Umbilical cord (tissue), 2 donors: Measurements from ENCODE around the gene FPR3. TPM values are rescaled to one million over a fixed set of nuclear protein-coding genes. Genes with fewer than 3 reads are reported as not detected.
"Not testable (repeated sequence)": the region's sequence is repeated elsewhere in the genome, so short reads cannot be mapped to it uniquely, and the experiment has no call there.

Experiments
- DNase-seq: peaks from one replicate; pipeline ENCODE4 v3.0.0-alpha.2; 2015; ENCODE audit warnings: low spot score
- total RNA-seq: library from RNA; depleted of rRNA; stranded (reverse); fragments of >200 nt; gene quantifications from one replicate; pipeline ENCODE4 v1.2.3, GENCODE V29; 2014; ENCODE audit warnings: low replicate concordance; ENCODE audit not compliant: insufficient read depth

Gene FPR3
- total RNA-seq, 1 donor from 2014 or later, result 2.6 TPM

DNA sequence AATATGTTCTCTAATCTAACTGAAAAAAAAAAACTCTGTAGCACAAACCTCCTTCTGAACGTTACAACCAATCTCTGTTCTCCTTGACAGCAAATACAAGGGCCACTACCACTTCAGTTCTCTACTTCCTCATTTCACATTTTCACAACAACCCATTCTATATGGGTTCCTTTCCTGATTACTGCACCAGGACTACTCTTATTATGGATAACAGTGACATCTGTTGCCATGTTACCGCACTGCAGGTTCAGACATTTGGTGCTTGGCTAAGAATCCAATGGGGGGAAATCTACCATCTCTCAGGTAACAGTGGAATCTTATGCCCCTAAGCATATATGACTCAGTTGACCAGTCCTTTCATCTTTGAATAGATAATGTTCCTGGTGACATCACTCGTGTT, 11.6 kb upstream of the FPR3 start:
- DNase-seq, result peak; percentile 28

DNA sequence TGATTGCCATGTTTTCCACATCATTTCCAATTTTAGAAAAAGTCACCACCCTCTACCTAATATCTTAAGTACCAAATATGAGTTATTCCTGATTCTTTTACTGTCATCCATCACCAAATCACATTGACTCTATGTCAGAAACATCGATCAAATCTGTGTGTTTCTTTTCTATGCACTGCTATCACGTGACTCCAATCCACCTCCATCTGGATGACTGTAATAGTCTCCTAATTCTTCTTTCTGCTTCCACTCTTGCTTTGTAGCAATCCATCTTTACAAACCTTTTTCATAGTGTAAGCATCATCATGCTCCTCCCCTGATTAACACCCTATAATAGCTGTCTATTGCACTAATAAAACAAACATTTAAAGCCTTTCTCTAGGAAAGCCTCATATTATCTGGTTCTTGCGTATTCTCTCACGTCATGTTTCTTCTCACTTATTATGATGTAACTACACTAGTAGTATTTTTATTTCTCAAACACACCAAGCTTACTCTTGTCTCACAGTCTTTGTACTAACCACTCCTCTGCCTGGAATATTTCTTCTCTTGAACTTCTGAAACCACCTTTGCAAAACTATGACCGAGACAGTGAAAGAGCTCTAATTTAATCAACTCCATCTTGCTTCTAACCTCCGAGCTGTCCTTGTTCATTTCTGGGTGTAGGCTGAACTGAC, 10.7 kb upstream of the FPR3 start:
- no peak for DNase-seq

DNA sequence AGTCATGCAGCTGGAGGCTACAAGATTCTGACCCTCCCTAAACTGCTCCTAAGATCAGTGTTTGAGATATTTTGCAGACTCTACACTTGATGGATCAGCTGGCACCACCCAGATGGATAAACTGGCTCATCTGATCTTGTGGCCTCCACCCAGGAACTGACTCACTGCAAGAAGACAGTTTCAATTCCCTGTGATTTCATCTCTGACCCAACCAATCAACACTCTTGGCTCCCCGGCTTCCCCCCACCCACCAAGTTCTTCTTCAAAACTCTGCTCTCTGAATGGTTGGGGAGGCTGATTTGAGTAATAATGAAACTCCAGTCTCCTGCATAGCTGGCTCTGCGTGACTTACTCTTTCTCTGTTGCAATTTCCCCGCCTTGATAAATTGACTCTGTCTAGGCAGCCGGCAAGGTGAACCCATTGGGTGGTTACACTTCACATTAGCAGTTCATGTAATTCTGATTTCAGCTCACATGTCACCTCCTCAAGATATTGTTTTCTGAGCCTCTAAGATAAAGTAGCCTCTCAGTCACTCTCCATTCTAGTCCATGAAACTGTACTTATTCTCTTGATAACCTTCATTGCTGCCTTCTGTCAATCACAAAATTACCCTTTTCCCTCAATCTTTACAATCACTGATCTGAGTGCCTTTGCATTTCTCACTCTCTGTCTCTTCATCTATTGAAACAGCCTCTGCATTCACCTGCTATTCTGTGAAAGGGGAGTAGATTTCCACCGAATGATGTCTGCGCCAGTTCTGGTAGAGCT, 9.9 kb upstream of the FPR3 start:
- DNase-seq, result peak; percentile 86

DNA sequence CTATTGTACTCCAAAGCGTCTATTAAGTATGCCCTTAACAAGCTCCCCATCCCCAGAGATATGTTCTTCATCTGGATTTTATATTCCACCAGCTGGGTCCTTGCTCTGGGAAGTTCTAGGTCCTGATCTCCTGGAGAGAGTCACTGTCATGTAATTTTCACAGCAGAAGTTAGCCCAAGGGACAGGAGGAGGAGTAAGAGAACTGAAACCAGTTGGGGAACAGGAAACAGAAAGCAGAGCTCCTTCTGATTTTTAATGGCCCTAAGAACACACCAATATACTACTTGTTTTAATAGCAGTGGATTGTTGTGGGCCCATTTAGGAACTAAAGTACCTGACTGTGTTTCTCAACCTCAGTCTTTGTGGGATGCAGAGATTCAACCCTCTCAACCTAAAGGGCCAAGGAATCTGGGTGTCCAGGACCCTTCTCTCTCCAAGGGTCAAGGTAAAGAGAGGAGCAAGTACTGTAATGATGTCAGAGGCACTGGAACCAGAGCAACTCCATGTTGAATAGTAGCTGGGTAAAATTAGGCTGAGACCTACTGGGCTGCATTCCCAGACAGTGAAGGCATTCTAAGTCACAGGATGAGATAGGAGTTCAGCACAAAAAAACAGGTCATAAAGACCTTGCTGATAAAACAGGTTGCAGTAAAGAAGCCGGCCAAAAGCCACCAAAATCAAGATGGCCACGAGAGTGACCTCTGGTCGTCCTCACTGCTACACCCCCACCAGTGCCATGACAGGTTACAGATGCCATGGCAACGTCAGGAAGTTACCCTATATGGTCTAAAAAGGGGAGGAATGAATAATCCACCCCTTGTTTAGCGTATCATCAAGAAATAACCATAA, 8.1 kb upstream of the FPR3 start:
- DNase-seq, result no peak

DNA sequence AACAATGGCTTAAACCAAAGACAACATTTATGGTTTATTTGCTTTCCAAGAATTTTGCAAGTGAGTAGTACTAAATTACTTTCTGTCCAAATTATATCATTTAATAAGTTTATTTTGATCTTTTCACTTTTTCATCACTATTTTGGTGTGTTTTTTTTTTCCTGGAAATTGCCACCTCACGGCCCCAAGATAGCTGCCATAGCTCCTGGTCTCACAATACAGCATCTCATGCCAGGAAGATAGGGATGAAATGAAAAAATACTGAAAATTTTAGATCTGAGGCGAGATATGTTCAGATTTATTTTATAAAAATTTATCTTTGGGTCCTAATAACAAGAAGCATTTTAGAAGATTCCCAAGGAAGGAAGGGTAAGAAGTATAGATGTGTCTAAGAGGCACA, 6.9 kb upstream of the FPR3 start:
- DNase-seq, result no peak

DNA sequence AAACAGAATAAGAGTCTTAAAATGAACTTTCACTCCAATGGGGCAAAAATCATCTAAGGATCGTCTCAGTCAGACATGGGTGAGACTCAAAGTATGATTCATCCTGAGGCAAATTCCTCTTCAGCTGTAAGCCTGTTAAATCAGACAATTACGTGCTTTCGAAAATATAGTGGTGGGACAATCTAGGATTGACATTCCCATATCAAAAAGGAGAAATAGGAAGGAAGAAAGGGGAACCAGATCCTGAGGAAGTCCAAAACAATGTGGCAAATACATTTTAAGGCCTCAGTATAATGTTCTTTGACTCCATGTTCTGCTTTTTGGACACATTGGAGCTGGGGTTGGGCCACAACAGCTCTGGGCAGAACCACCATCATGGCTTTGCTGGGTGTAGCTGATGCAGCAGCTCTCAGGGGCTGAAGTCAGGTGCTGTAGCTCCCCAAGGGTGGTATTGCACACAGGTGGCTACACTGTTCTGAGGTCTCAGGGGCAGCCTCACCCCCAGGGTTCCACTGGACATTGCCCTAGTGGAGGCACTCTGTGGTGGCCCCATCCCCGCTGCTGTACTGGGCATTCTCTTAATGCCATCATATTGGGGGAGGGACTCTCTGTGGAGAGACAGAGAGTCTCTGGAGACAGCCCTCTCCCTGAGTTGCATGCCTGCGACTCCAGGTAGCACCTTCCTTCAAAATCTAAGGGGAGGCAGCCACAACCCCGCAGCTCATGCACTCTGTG, 5.7 kb upstream of the FPR3 start:
- no peak for DNase-seq

DNA sequence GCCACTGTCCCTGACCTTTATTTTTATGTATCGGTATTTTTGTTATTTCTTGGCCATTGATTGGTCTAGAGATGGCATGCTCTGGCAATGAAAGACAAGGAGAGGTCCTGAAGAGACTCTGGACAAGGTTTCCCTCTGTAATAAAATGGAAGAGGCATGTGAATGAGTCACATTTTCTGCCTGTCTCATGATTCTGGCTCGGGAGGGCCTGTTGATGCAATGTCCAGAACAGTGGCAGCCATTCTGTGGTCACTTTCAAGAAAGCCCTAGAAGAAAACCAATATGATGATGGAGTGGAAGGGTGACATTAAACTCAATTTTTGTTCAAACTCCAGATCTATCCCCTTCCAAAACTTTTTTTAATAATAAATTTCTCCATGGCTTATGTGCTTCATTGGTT, 2.0 kb upstream of the FPR3 start:
- no peak for DNase-seq

DNA sequence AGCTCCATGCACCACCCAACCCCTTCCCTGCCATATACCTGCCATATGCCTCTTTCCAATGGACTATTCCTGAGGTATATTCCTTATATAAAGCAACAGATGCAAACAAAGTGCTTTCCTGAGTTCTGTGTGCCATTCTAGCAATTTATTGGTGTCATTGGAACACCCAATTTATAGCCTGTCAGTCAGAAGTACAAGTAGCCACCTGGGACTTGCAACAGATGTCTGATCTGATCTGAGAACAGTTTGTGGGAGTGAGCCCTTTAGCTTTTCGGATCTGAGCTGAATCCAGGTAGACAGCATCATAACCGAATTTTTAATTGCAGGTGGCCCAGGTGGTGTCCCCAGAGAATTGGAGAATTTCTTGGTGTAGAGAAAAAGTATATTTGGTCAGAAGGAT, 963 bp upstream of the FPR3 start:
- no peak for DNase-seq

DNA sequence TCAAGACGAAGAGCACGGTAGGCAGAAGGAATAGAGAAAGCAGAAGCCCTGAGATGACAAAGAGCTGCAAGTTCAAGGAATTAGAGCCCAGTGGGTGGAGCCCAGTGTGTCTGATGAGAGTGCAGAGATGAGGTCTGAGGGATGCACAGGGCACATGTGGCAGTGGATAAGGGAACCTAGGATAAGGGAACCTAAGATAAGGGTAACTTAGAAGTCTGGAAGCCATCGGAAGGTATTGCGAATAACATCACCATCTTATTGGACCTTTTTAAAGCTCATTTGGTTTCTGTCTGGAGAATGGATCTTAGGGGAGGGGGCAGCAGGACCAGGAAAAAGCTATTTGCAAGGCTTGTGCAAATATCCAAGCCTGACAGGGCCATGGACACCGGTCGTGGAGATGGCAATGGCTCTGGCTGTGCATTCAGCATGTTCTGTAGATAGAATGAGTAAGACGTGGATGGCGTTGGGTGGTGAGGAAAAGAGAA, 1.3 kb downstream of the FPR3 start:
- no peak for DNase-seq

DNA sequence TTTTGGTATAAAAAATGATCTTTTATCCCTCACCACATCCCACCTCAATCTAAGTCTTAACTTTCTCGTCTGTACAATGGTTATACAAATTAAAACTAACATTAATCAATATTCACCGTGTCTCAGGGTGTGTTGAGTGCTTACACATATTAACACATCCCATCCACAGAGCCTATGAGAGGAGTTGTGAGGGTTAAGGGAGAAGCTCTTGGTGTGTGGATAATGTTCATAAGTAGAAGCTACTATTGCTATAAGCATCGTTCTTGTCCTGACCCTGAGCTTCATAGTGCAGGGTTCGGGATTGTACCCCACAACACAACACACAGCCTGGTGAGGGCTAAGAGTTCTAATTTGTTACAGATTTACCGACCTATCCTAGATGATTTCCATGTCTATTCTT, 2.5 kb downstream of the FPR3 start:
- no peak for DNase-seq

DNA sequence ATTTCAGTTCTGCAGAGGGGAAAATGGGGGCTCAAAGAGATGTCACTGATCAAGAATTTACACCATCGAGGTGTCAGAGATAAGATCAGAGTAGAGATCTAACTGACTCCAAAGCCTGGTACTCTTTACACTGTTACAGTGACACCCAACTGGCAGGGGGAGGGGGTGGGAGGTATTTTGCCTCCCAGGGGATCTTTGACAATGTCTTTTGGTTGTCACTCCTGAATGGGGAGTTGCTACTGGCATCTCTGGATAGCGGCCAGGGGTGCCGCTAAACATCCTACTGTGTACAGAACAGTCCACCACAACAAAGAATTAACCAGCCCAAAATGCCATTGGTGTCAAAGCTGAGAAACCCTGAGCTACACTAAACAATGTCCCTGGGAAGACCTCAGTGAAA, 3.1 kb downstream of the FPR3 start:
- no peak for DNase-seq

DNA sequence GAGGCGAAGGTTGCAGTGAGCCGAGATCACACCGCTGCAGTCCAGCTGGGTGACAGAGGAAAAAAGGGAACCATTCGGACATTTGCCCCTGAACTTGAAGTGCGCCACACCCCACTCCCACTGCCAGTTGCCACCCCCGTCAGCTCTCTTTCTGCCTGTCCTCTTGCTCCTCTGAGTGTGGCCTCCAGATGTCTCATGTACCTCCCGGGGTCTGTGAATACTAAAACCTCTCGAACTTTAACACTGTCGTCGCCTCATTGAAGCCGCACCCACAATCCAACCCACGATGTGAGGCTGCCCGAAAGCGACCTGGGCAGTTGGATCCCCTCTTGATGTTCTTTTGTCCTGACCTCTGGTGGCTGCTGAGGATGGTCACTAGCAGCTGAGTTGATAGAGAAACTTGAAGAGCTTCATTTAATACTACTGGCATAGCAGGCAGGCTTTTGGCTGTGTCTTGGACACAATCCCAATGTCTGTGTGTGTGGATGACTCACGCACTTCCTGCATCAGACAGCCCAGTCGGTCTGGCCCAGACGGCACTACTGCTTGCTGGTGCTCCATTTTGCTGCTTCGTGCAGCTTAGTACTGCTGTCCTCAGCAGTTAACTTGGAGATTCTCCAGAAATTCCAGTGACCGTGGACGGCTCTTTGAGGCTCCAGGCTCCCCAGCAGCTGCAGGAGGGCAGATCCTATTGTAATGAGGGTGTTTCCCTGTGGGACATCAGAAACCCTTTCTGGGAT, 4.2 kb downstream of the FPR3 start:
- peak; percentile 96 for DNase-seq

DNA sequence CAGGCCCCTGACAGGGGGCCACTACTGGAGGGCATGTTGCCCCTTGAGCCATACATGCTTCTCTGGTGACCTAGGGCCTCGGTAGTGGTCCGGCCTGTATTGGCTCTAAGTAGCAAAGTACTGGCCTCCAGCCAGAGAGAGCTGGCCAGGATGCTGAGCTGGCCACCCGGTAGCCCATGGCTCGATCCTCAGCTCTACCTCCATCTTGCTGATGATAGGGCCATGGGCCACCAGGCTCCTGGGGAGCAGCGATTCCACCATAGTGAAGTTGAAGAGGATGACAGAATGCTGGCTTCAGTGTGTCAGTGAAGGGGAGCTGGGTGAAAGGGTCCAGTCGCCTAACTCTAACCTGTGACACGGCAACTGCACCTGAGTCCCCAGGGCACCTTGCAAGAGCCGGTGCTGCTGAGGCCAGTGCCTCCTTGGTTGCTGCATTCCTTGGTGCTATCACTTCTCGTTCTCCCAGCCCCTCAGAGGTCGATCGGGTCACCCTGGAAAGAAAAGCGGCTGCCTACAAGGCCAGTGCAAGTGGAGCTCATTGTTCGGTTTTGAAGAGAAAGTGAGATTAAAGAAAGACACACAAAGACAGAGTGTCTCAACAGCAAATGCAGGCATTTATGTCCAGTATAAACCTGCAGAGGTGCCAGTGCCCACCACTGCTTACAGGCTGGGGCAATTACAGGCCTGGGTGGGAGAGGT, 5.0 kb downstream of the FPR3 start:
- DNase-seq, result no peak

DNA sequence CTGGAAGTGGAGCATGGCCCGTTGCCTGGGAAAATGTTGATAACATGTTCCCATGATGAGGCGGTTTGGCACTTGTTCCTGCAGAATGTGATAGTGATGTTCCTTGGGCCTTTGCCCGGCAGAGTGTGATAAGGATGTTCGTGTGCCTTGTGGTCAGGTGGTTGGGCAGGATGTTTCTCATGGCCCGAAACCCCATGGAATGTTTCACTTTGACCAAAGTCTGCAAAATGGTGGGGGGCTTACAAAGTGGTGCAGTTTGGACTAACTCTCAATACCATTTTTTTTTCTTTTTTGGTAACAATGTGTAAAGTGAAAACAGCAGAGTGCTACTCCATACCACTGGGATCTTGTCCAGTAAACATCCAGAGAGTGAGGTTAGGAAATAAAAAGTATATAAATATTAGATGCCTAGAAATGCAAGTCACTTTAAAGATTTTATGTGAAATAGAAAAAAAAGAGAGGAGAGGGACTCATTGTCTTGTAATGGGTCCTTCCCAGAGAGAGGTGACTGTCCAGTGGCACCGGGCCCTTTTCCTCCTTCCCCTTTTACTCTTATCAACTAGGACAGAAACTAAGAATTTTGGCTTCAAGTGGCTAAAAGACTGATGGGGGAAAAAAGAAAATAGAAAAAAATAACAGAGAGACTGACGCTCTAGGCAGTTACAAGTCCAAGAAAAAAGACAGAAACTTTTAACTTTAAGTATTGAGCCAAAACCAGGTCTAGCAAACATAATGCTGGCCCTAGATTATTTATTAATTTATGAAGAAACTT, 5.7 kb downstream of the FPR3 start:
- peak; percentile 83 for DNase-seq

DNA sequence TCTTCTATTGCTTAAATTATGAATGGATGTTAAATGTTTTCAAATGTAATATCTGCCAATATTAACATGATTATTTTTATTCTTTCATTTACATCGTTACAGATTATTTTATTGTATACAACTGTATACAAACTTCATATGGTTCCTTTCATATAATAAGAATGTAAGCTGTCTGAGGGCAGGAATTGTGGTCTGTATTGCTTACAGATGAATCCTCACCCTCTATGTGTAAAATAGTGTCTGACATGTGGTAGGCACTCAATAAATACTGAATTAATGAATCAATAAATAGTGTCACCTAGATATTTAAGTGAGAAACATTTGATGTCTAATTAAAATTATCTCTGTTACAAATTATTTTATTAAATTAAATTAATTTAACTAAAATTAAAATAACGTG, 7.8 kb downstream of the FPR3 start:
- no peak for DNase-seq

DNA sequence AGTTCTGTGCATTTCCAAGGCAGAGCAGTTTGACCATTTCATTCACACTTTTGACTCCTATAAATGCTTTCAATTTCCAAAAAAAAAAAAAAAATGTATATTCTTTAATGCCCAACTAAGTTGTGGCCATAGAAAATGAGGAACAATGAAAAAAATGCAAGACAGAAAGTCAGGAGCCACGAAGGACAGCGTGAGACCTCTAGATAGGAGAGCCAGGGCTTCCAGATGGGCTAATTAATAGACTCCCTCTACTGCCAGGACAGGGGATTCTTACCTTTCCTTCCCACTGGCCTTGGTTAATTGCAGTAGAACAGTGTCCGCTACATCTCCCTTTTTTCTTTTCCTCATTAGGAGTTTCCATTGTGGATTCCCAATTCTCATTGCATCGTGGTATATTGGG, 8.6 kb downstream of the FPR3 start:
- DNase-seq, result no peak

DNA sequence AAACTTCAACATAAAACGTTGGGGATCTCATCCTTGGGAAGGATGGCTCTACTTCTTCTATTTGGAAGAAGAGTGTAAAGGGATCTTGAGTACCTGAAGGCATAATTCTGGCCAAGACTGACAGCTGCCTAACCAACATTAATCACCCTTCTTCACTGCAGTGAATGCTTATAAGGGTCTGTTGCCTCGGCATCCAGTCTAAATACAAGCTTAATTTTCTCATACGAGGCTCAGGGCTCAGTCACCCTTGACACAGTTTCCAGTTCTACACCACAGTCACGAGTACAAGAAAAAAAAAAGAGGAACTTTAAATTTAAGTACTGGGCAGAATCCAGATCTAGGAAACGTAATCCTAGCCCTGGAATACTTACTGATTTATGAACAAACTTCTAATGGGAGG, 9.0 kb downstream of the FPR3 start:
- DNase-seq, result no peak

DNA sequence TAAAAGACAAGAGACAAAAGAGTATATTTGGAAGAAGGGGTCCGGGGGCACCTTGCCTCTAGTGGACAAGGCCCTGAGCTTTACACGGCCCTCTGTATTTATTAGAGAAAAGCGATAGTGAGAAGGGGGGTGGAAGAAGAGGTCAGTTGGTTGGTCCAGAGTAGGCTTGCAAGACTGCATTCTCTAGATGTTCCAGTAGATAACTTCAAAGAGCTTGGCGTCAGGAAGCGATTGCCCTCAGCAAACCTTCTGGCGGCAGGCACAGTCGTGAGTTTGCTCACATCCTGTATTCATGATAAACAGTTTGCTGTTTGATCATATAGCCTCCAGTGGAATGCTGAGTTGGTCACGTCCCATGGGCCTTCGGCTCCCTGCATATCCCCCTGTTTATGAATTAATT, 9.8 kb downstream of the FPR3 start:
- not testable (repeated sequence) for DNase-seq

DNA sequence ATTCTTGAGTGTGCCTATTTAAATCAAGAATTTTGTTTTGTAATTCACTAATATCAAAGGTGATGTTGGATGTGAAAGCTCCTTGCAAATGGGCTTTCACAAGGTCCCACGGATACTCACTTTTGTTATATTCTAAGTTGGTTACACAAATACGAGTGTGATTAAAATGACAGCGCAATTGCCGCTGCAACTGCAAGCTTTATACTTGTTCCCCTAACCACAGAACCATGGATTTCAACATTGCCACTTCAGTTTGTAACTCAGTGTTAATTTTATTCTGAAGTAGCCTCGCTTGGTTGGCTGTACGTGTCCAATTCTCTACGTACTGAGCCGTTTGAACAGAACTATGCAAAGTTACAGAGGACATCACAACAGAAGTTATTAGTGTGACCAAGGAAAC, 10.4 kb downstream of the FPR3 start:
- DNase-seq, result not testable (repeated sequence)

DNA sequence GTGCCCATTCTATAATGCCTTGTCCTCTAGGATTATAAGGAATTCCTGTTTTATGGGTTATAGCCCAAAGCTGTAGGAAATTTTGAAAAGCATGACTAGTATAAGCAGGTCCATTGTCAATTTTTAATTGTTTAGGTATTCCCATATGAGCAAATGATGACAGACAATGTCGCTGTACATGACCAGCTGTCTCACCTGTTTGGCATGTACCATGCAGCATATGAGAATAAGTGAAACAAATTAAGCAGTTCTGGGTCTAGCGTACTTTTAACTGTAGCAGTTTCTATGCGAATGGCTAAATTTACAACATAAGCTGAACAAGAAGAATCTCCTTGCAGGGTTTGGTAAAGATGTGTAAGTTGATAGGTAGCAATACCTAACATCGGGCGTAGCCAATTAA, 11.6 kb downstream of the FPR3 start:
- not testable (repeated sequence) for DNase-seq
